ENCODE results near the gene LRRC8C. TPM values are rescaled to one million over a fixed set of nuclear protein-coding genes. Genes with fewer than 3 reads are reported as not detected.

Gene LRRC8C
- total RNA-seq, 2 donors from 2014 or later: 15.8 to 25.4 TPM

DNA sequence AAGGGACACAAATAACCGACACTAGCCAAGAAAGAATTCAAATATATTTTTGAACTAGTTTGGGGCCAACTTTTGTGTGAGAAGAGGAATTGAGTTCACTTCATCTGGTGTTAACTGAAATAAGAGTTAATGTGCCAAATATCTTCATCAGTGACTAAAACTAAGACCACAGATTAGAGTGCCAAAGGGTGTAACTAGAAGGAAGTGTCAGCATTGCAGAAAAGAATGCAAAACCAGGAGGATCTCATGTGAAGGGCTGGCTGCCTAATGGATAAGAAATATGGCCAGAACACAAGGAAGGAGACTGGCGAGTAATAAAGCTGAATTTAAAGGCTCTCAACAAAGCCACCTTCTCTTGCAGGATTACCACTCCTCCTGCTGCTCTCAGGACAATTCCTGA is 126.1 kb downstream of the LRRC8C start:
- ATAC-seq: no peak
- DNase-seq (ENCODE audit: low spot score): no peak
- peak overlapping the region; percentile 75 to 91 for H3K27ac Mint-ChIP-seq
- H3K4me1 Mint-ChIP-seq (ENCODE audit: low read depth in 2 of 2): peaks cover 63 to 74% of the 10 kb centered on the region in 2 donors
- peak overlapping the region; percentile 12 for H3K4me3 Mint-ChIP-seq
- no peaks in the 10 kb centered on the region for H3K27me3 Mint-ChIP-seq
- H3K36me3 Mint-ChIP-seq: no peaks in the 10 kb centered on the region
- no peaks in the 10 kb centered on the region for H3K9me3 Mint-ChIP-seq

DNA sequence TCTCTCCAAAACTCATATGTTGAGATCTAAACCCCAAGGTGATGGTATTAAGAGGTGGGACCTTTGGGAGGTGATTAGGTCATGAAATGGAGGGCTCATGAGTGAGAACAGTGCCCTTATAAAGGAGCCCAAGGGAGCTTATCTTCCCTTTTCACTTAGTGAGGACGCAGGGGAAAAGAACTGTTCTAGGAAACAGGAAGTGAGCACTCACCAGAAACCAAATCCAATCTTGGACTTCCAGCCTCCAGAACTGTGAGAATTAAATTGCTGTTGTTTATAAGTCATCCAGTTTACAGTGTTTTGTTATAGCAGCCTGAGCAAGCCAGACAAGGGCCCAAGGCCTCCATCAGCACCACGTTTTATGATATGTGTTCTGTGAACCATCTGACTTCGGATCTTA is 127.6 kb downstream of the LRRC8C start:
- no peak overlapping the region for H3K4me3 Mint-ChIP-seq
- no peak overlapping the region for H3K27ac Mint-ChIP-seq
- peaks cover 0 to 3% of the 10 kb centered on the region in 2 donors for H3K27me3 Mint-ChIP-seq
- no peaks in the 10 kb centered on the region for H3K9me3 Mint-ChIP-seq
- ATAC-seq: no peak
- peaks cover 53 to 62% of the 10 kb centered on the region in 2 donors for H3K4me1 Mint-ChIP-seq (ENCODE audit: low read depth in 2 of 2)
- no peaks in the 10 kb centered on the region for H3K36me3 Mint-ChIP-seq
- DNase-seq (ENCODE audit: low spot score): no peak

DNA sequence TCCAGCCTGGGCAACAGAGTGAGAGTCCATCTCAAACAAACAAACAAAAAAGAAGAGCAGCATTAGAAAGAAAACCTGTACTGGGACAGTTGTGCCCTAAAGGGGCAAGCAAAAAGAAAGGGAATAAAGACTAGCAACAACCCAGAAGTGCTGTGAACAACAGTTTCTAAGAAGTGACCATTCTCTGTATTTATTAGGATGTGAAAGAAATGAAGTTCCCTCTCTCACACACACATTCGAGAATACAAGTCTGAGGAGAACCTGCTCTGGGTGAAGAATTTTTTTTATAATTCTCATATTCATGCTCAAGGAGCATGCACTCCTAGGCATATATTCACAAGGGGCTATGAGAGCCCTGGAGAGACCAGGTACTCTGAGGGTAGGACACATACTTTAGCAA is 128.4 kb downstream of the LRRC8C start:
- Mint-ChIP-seq H3K36me3 (no peaks in the 10 kb centered on the region), H3K9me3 (no peaks in the 10 kb centered on the region), H3K27me3 (peaks cover 0 to 4% of the 10 kb centered on the region in 2 donors), H3K4me1 (ENCODE audit: low read depth in 2 of 2) (peaks cover 52 to 55% of the 10 kb centered on the region in 2 donors), H3K4me3 (no peak overlapping the region), H3K27ac (peak overlapping the region in 1 of 2 donors; percentile 69)
- DNase-seq (ENCODE audit: low spot score): no peak
- ATAC-seq: no peak

DNA sequence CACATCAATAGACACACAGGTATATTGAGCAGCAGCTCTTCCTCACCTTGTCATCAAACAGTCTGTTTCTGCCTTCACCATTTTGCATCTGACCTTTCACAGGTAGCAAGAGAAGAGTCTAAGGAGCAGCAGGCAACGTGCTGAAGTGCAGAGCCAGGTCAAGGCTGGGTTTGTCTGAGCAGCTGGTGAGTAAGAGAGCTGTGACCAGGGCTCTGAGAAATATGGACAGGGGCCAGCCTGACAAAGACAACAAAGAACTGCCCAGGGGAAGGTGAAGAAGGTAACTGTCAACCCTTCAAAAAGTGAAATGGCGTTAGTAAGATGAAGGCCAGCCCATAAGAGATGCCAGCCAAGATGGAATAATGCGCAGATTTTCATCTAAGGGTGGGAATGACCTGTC is 129.0 kb downstream of the LRRC8C start:
- DNase-seq (ENCODE audit: low spot score) (no peak), ATAC-seq (no peak)
- H3K27ac Mint-ChIP-seq: peak overlapping the region in 1 of 2 donors; percentile 69
- H3K9me3 Mint-ChIP-seq: no peaks in the 10 kb centered on the region
- H3K36me3 Mint-ChIP-seq: no peaks in the 10 kb centered on the region
- peaks cover 49 to 52% of the 10 kb centered on the region in 2 donors for H3K4me1 Mint-ChIP-seq (ENCODE audit: low read depth in 2 of 2)
- H3K27me3 Mint-ChIP-seq: peaks cover 0 to 7% of the 10 kb centered on the region in 2 donors
- peak overlapping the region; percentile 91 for H3K4me3 Mint-ChIP-seq

DNA sequence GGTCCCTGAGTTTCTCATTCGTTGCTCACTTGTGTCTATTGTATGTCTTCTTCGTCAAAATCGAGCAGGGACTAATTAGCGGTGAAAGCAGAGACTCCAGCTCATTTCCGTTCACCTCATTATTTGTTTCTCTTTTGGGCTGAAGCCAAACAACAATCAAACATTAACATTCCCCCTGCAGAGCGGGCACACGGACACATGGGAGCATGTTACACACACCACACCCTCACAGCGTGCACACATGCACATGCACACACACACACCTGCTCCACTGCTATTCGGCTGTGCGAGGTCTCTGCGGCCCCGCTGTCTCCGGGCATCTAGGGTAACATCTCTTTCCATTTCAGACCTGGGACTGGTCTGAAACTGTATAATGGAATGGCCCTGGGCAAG is 129.5 kb downstream of the LRRC8C start:
- H3K36me3 Mint-ChIP-seq: no peaks in the 10 kb centered on the region
- H3K4me1 Mint-ChIP-seq (ENCODE audit: low read depth in 2 of 2): peaks cover 44 to 48% of the 10 kb centered on the region in 2 donors
- no peaks in the 10 kb centered on the region for H3K9me3 Mint-ChIP-seq
- no peak for DNase-seq (ENCODE audit: low spot score)
- H3K4me3 Mint-ChIP-seq: peak overlapping the region; percentile 91
- H3K27ac Mint-ChIP-seq: peak overlapping the region; percentile 26 to 69
- peaks cover 0 to 9% of the 10 kb centered on the region in 2 donors for H3K27me3 Mint-ChIP-seq
- no peak for ATAC-seq

DNA sequence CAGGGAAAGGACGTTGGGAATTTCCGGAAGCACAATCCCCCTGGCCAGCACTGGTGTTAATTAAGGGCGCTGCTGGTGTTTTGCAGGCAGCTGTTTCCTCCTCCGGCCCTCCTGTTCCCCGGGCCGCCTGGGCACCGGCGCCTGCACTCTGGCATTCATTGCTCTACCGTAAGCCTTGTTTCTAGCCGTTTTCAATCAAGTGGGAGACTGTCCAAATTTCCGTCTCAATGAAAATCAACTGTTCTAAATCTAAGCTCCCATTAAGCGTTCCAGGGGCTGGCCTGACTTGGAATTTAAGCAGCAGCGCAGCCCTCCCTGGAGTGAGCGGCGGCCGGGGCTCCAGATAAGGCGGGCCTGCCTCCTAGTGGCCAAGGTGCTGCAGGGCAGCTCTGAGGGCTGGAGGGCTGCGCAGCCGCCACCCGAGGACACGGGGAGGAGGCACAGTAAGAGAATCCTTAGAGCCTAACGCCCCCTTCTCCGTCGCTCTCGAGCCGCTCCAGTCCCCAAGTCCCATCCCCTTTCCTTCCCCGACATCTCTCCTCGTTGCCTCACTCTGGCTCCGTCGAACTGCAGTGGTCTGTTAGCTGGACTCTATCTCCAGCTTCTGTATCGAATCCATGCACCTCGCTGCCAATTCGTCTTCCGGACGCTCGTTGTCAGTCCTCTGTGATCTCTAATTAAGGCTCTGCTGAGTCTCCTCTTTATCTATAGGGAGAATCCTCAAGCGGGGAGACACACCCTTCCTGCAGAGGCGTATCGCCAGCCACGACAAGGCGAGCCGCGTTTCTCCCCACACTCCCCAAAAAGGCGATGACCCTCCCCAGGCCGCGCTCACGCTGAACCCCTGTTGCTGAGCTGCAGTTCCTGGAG is 130.1 kb downstream of the LRRC8C start:
- Mint-ChIP-seq H3K27ac (peak overlapping the region; percentile 66 to 69), H3K4me3 (peak overlapping the region; percentile 91), H3K36me3 (no peaks in the 10 kb centered on the region), H3K9me3 (no peaks in the 10 kb centered on the region), H3K4me1 (ENCODE audit: low read depth in 2 of 2) (peaks cover 38 to 41% of the 10 kb centered on the region in 2 donors), H3K27me3 (peaks cover 0 to 9% of the 10 kb centered on the region in 2 donors)
- peak; percentile 99 for ATAC-seq
- peak; percentile 89 for DNase-seq (ENCODE audit: low spot score)

DNA sequence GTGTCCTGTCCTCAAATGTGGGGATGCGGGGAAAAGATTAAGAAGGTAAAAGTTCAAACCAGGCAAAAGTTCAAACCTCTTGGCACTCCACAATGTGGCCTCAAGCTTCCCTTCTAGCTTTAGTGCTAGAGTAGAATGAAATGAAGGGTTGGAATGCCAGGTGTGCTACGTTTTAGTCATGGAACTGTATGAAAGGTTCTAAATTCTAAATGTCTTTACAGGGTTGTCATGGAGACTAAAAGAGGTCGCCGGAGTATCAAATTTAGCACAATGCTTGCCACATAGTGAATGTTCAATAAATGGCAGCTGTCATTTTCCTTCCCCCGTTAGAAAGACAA is 130.7 kb downstream of the LRRC8C start:
- Mint-ChIP-seq H3K4me1 (ENCODE audit: low read depth in 2 of 2) (peaks cover 32 to 35% of the 10 kb centered on the region in 2 donors), H3K27me3 (peaks cover 0 to 9% of the 10 kb centered on the region in 2 donors)
- ATAC-seq: no peak

DNA sequence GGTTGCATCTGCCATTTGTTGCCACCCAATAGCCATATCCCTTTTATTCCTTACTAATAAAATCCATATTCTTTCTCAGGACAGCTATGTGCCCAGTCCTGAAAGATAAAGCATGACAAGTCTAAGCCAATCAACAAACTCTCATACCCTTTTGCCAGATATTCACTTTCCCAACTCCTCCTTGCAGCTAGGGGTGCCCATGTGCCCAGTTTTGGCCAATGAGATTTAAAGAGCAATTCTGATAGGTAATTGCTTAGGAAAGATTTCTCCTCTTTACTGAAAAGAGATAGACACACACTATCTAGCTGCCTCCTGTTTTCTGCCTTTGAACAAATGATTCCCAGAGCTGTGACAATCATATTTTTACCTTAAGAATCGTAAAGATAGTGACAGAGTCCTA is 132.9 kb downstream of the LRRC8C start:
- H3K27ac Mint-ChIP-seq: no peak overlapping the region
- H3K36me3 Mint-ChIP-seq: no peaks in the 10 kb centered on the region
- H3K9me3 Mint-ChIP-seq: no peaks in the 10 kb centered on the region
- no peak overlapping the region for H3K4me3 Mint-ChIP-seq
- ATAC-seq (no peak), DNase-seq (ENCODE audit: low spot score) (no peak)
- H3K27me3 Mint-ChIP-seq: peaks cover 0 to 9% of the 10 kb centered on the region in 2 donors
- peaks cover 23 to 28% of the 10 kb centered on the region in 2 donors for H3K4me1 Mint-ChIP-seq (ENCODE audit: low read depth in 2 of 2)

More for the DNA sequence above, 130.7 kb downstream of the LRRC8C start:
- Mint-ChIP-seq H3K27ac (peak overlapping the region; percentile 66 to 69), H3K36me3 (no peaks in the 10 kb centered on the region), H3K9me3 (no peaks in the 10 kb centered on the region), H3K4me3 (peak overlapping the region; percentile 91)
- DNase-seq (ENCODE audit: low spot score): no peak

DNA sequence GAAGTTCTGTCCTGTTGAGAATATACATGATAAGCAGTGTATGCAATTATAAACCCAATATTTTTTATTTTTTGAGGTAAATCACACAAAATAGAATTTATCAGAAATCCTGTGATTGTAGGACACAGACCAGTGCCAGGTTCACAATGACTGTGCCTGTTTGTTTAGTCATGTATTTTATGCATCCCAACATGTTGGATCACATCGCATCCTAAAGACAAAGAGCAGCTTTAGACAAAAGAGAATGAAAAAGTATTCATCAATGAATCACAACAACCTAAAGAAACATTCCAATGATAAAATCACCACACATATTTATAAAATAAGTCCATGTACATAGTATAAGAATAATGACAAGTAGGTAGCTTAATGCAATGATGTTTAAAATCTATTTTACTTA is 134.7 kb downstream of the LRRC8C start:
- no peaks in the 10 kb centered on the region for H3K9me3 Mint-ChIP-seq
- no peak overlapping the region for H3K4me3 Mint-ChIP-seq
- no peak for ATAC-seq
- peaks cover 15 to 16% of the 10 kb centered on the region in 2 donors for H3K4me1 Mint-ChIP-seq (ENCODE audit: low read depth in 2 of 2)
- H3K27me3 Mint-ChIP-seq: peaks cover 0 to 11% of the 10 kb centered on the region in 2 donors
- DNase-seq (ENCODE audit: low spot score): no peak
- no peak overlapping the region for H3K27ac Mint-ChIP-seq
- no peaks in the 10 kb centered on the region for H3K36me3 Mint-ChIP-seq

Other genes starting within 250 kb of the LRRC8C start
- 10 to 100 TPM; 11.1 to 15.3 TPM for gene LRRC8B, start 108.3 kb upstream of the LRRC8C start, total RNA-seq
- gene LRRC8D, start 187.9 kb downstream of the LRRC8C start, total RNA-seq: 10 to 100 TPM; 19.8 to 27.3 TPM